Tibial artery (tissue), 4 donors: ENCODE data around the gene TIAM2.

Experiments
- DNase-seq, 2 donors: peaks; one replicate each; pipeline ENCODE4 v3.0.0-alpha.2; 2019
- H3K27ac ChIP-seq, 2 donors: fragments of 200-600 bp; sonication (generic) in 1 of 2; 1 replicate in 1 of 2; 2 replicates in 1 of 2; pipeline ENCODE4 v1.5.1; 2018 to 2019; ENCODE audit warnings: mild to moderate bottlenecking in 1 of 2
- H3K27me3 ChIP-seq, 2 donors: fragments of 200-600 bp; sonication (generic) in 1 of 2; one replicate each; pipeline versions ENCODE4 v1.5.1 to v1.6.0; 2016 to 2019
- H3K36me3 ChIP-seq, 3 donors: fragments of 200-600 bp; sonication (generic) in 2 of 3; one replicate each; pipeline ENCODE4 v1.5.1; 2016 to 2019; ENCODE audit warnings: mild to moderate bottlenecking in 2 of 3
- H3K4me1 ChIP-seq, 4 donors: fragments of 200-600 bp; sonication (generic) in 2 of 4; 1 replicate in 3 of 4; 2 replicates in 1 of 4; pipeline ENCODE4 v1.5.1; 2016 to 2019
- H3K4me3 ChIP-seq, 2 donors: fragments of 200-600 bp; sonication (generic) in 1 of 2; 1 replicate in 1 of 2; 2 replicates in 1 of 2; pipeline ENCODE4 v1.5.1; 2018 to 2019; ENCODE audit warnings: mild to moderate bottlenecking in 2 of 2
- H3K9me3 ChIP-seq, 3 donors: fragments of 200-600 bp; sonication (generic) in 1 of 3; one replicate each; pipeline ENCODE4 v1.5.1; 2016 to 2019
- CTCF ChIP-seq, 2 experiments: fragments of 200-600 bp in 1 of 2; fragments of 450-650 bp in 1 of 2; IDR thresholded peaks; one replicate each; pipeline ENCODE4 v1.5.1; 2017 to 2019; ENCODE audit warnings: antibody characterized with exemption in 2 of 2, mild to moderate bottlenecking in 1 of 2, moderate library complexity in 1 of 2
- intact Hi-C: fragments of 100-400 bp; cut with DNase I; formaldehyde crosslinking; loops from one replicate; pipeline ENCODE4 v1.15.0; 2023; ENCODE audit warnings: low total_unique reads

TIAM2 gene

GRCh38 chr6:155075930-155076695 lies 81.0 kb downstream of the TIAM2 start:
- Histone ChIP-seq H3K27me3 (no peaks in the 10 kb centered on the region), H3K4me1 (peaks cover 0 to 24% (median 9%) of the 10 kb centered on the region in 4 donors), H3K9me3 (no peaks in the 10 kb centered on the region), H3K4me3 (no peak overlapping the region), H3K27ac (peak overlapping the region; percentile 76 to 83), H3K36me3 (no peaks in the 10 kb centered on the region)
- intact Hi-C loops: no loop called here
- DNase-seq: no peak
- no peak for TF ChIP-seq CTCF (IDR thresholded peaks at IDR 0.05)

GRCh38 chr6:155077331-155077730 lies 82.2 kb downstream of the TIAM2 start:
- Histone ChIP-seq H3K4me3 (no peak overlapping the region), H3K9me3 (no peaks in the 10 kb centered on the region), H3K27ac (peak overlapping the region; percentile 76 to 83), H3K4me1 (peaks cover 0 to 24% (median 9%) of the 10 kb centered on the region in 4 donors), H3K36me3 (no peaks in the 10 kb centered on the region), H3K27me3 (no peaks in the 10 kb centered on the region)
- intact Hi-C loops: no loop called here
- no peak for DNase-seq
- no peak for TF ChIP-seq CTCF (IDR thresholded peaks at IDR 0.05)

GRCh38 chr6:155077784-155078183 lies 82.7 kb downstream of the TIAM2 start:
- Histone ChIP-seq H3K4me3 (no peak overlapping the region), H3K36me3 (no peaks in the 10 kb centered on the region), H3K9me3 (no peaks in the 10 kb centered on the region), H3K27me3 (no peaks in the 10 kb centered on the region), H3K27ac (peak overlapping the region; percentile 76 to 83), H3K4me1 (peaks cover 0 to 24% (median 9%) of the 10 kb centered on the region in 4 donors)
- intact Hi-C loops: no loop called here
- no peak for TF ChIP-seq CTCF (IDR thresholded peaks at IDR 0.05)
- no peak for DNase-seq

GRCh38 chr6:155078331-155078745 lies 83.2 kb downstream of the TIAM2 start:
- no peak for DNase-seq

GRCh38 chr6:155079985-155080452 lies 84.9 kb downstream of the TIAM2 start:
- H3K4me1 ChIP-seq: peaks cover 0 to 24% (median 9%) of the 10 kb centered on the region in 4 donors
- intact Hi-C loops: no loop called here

More at GRCh38 chr6:155078331-155078745, 83.2 kb downstream of the TIAM2 start:
- no peaks in the 10 kb centered on the region for H3K27me3 ChIP-seq
- no peak for TF ChIP-seq CTCF (IDR thresholded peaks at IDR 0.05)
- H3K36me3 ChIP-seq: no peaks in the 10 kb centered on the region
- H3K4me1 ChIP-seq: peaks cover 0 to 24% (median 9%) of the 10 kb centered on the region in 4 donors
- peak overlapping the region; percentile 76 to 83 for H3K27ac ChIP-seq
- no peaks in the 10 kb centered on the region for H3K9me3 ChIP-seq
- H3K4me3 ChIP-seq: no peak overlapping the region
- intact Hi-C loops: no loop called here

More at GRCh38 chr6:155079985-155080452, 84.9 kb downstream of the TIAM2 start:
- H3K4me3 ChIP-seq: no peak overlapping the region
- no peak for DNase-seq
- no peak overlapping the region for H3K27ac ChIP-seq
- no peaks in the 10 kb centered on the region for H3K36me3 ChIP-seq
- no peak for TF ChIP-seq CTCF (IDR thresholded peaks at IDR 0.05)
- H3K9me3 ChIP-seq: no peaks in the 10 kb centered on the region
- H3K27me3 ChIP-seq: no peaks in the 10 kb centered on the region
